Measurements from ENCODE around the gene DUSP28.
"Not testable (repeated sequence)": the region's sequence is repeated elsewhere in the genome, so short reads cannot be mapped to it uniquely, and the experiment has no call there.

The DUSP28 gene, protein sequence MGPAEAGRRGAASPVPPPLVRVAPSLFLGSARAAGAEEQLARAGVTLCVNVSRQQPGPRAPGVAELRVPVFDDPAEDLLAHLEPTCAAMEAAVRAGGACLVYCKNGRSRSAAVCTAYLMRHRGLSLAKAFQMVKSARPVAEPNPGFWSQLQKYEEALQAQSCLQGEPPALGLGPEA

DNA sequence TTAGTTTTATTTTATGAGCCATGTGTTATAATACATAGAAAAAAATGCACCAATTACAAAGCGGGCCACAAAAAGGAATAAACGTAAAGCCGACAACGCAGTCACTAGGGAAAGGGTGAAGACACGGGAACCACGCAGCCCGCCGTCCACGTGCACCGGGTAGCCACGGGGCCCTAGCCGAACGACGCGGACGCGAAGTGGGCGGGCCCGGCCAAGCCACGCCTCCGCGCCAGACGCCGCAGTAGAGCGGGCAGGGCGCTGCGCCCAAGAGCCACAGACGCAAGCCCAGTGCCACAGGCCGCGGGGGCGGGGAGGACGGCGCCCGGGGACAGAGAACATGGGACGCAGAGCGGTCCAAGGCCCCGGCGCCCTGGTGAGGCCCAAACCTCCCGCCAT, at the start of gene DUSP28:
Gene DUSP28, plus strand, starts transcription at position 274 of the 396 bp plus-strand sequence. CDS start 328 bp downstream, outside the sequence.
- peak; percentile 84 for DNase-seq

DNA sequence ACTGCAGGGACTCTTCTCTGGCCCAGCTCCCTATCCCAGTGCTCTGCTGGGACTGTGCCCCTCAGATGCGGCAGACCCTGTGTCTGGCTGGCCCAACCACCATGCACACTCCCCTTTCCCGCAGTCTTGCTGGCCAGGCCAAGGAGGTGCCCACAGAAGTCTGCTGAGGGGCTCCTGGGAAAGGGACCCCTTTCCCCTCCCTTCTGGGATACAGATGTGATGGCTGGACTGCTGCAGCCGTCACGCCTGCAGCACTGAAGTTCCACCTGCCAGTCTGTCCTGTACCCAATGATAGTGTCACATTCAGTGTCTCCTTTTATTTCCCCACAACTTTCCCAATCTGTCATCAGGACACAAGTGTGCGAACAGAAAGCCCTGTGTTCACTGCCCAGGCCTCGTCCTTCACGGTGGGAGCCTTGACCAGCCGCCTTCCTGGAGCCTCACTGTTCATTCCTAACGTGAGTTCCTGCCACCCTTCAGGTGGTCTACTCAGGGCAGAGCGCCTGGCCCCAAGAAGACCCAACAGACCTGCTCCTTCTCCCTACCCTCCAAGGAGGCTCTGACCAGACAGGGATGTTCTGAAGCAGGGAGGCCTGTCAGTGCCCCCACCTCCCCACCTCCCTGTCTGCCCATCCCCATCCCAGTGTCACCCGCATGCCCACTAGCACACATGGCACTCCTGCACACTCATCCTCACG, 49.5 kb upstream of the DUSP28 start:
- DNase-seq: no peak

DNA sequence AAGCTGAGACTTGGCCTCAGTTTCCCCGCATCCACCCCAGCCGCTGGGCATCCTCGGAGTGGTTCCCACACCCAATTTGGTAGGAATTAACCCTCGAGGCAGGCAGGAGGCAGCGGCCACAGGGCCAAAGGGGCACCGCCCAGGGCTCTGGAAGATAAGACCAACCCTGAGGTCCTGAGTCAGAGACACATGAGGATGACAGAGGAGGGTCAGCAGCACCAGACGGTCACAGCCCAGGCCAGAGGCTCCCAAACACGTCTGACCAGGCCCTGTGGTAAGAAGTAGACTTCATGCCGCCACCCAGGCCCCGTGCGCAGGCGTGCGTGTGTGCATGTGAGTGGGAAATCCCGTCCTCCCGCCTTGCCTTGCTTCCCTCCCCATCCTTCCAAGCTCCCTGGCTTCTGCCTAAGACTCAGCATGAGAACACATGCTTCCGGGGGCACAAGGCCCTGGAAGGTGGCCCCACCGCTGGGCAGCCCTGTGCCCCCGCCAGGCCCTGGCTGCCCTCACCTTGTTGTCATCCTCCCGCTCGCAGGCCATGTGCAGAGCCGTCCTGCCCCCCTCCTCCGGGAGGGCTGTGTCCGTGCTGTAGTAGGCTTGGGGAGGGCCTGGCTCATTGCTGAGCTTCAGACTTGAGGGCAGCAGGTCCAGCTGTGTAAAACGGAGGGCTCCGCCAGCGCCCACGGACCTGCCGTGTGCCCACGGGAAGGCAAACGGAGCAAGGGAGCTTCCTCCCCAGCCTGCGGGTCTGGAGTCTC, 48.6 kb upstream of the DUSP28 start:
- DNase-seq: no peak

DNA sequence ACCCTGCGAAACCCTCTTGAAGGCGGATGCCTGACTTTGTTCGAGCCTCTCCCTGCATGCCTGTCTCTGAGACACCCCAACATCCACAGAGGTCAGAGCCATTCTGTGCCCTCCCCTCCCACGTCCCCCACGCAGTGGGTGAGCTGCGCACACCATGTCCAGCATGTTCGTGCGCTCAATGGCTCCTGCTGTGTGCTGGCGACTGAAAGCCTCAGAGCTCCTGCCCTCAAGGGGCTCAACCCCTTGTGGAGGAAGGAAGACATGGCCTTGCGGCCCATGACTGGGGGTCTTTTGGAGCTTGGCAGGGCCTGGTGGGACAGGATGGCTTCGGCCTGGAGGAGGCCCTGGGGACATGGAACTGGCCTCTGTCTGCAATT, 48.1 kb upstream of the DUSP28 start:
- DNase-seq: no peak

DNA sequence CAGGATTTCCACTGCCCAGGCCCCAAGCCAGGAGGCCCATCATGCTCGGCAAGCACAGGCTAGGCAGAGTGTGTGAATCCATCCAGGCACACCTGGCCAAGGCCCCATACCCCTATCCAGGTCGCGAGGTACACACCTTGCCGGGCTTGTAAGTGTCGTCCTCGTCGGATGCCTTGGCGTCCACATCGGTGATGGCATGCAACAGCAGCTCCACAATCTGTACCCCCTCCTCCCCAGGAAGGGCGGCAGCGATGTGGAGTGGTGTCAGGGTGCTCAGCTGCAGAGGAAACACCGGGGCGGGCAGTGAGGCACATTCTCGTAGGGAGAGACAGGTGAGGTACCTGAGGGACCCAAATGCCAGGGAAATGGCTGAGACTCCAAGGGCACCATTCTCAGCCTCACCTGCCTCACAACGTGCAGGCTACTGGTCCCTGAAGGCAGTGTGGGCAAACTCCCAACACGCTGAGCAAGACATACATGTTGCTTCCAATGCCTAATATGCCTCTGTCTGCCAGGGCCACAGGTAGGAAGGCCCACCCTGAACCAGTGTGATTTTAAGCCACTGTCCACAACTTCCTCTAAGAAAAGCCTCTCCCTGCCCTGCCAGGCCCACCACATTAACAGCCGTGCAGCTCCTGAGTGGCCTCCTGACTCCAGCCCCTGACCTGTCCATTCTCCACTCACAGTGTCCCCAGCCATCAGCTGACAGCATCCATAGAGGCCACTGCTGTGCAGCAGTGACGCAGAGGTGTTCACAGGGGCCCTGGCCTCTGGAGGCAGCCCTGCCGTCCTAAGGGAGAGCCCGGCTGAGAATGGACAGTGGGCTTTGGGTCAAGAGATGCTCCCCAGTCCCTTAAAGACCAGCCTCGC, 47.3 kb upstream of the DUSP28 start:
- DNase-seq: no peak

DNA sequence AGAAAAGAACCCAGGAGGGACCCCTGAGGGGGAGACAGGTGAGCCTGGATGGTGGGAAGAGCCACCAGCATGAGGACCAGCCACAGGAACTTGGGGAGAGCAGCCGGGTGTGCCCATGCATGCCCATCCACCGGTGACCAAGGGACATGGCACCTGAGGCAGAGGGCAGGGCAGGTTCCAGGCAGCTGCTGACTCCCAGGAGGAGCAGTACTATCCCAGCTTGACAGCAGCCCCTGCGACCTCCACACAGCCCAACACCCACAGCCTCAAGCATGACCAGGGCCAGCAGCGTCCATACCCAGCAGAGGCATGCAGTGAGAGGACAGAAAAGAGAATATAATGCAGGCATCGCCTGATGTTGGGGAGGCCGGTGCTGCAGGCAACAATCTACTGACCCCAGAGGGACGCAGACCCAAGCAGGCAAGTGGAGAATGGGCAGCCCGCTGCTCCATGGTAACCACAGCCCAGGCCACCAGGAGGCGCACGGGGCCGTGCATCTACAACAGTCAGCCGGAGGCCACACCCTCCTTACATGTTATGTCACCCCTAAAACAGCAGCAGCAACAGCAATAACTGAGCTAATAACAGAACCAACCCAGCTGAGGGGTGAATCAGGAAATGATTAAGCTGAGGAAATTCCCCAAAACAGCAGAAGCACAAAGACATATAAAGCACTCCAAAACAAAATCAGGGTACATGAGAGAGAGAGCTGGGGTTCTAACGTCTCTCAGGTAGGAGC, 46.4 kb upstream of the DUSP28 start:
- DNase-seq: peak; percentile 66

DNA sequence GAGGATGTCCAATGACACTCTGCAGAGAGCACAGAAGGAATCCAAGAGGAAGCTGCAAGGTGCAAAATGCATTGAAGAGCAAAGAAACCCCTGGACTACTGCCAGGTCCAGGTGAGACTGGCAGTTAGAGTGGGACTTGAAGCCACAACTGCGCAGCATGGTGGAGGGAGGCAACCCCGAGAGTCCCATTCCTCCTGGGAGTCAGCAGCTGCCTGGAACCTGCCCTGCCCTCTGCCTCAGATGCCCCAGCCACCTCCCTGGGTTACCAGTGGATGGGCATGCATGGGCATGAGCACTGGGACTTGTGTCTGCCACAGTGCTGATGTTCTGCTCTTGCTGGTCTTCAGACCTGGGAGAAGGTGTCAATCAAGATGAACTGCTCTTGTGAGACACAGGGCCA, 45.5 kb upstream of the DUSP28 start:
- DNase-seq: no peak

DNA sequence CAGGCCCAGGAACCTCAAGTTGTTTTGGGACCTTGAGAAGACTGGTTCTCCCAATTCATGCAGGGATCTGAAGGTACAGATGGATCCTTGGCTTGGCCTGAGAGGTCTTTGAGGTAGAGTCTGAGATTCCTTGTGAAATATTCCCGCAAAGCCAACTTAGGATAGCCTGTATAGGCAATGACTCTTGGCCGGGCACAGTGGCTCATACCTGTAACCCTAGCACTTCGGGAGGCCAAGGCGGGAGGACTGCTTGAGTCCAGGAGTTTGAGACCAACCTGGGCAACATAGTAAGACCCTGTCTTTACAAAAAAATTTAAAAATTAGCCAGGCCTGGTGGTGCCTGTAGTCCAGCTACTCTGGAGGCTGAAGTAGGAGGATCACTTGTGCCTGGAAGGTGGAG, 42.8 kb upstream of the DUSP28 start:
- DNase-seq: no peak

DNA sequence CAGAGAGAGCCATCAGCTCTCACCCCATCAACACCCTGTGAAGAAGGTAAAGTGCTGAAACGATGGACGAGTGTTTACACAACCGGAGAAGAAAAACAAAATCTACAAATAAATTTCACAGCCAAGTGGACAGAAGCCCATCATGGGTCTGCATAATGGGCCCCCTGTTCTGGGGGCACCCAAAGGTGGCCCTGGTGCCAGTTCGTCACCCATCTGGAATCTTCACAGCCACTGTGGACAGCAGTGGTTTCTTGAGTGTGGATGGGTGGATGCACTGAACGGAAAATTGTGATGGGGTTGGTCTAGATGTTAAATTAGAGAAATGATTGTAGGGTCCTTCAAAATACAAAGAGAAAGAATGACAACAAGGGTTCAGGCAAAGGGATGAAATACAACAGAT, 41.2 kb upstream of the DUSP28 start:
- no peak for DNase-seq

DNA sequence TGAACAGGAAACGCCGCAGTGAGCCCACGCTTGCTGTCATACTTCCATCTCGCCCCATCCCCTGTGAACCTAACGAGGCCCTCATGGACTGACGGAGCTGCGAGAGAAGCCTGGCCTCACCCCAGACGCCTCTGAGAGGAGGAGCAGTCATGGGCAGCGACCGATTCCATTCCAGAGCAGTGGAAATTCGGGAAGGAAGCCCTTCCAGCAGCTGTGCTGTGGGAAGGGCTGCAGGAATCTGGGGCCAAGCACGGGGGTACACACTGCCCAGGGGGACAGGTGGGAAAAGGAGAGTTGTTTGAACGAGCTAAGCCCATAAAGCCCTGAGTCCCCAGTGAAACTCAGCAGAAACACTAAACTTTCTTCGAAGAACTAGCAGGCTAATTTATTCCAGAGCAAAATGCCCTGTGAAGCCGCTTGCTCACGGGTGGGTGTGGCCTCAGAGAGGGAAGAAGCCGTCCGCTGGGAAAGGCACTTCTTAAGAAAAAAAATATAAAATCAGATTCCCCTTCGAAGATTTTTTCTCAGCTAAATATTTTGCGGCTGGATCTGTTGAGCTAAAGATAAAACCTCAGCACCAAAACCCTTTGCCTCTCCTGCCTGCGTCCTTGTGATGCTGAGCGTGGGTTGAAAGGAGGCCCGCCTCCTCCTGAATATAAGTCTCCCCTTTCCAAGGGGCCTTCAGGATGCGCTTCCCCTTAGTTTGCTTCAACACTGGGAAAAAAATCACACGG, 40.6 kb upstream of the DUSP28 start:
- no peak for DNase-seq

DNA sequence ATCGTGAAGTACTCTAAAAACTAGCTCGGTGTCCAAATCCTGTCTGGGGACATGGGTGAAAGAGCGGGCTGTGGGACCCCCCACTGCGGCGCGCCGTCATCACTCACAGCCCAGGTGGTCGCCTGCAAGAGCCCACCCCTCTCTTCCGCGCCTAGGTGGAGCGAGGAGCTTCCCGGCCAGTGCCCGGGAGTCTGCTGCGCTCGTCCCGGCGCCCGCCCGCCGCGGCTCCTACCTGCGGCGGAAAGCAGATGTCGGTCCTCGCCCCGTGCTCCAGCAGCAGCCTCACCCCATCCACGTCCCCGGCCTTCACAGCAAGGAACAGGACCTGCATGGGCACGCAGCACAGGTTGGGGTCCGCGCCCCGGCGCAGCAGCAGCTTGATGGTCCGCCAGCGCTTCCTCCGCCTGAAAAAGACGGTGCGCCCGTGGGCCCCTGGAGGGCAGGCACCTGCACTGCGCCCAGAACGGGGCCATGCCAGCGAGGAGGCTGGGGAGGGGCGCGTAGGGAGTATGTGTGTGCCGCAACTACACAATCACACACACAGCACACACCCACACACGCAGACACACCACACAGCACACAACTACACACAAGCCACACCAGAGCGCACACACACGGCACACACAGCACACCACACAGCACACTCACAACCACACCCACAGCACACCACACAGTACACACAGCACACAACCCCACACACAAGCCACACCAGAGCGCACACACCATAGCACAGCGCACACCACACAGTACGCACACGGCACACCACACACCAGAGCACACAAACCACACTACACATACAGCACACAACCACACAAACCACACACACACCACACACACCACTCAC, 39.8 kb upstream of the DUSP28 start:
- DNase-seq: no peak

DNA sequence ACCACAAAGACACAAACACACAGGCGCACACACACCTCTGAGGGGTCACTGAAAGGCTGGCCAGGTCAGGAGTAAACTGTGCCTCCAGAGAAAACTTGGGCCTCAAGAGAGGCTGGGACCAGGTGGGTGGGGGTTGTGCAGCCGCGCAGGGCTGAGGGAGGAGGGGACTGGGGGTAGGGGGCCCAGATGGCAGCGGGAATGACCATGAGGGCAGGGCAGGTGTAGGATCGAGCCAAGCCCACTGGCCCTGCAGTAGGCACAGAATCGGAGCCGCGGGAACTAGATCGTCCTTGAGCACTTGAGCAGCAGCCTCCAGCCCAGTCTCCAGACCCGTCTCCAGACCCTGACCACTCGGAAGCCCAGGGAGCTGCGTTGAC, 39.2 kb upstream of the DUSP28 start:
- no peak for DNase-seq

DNA sequence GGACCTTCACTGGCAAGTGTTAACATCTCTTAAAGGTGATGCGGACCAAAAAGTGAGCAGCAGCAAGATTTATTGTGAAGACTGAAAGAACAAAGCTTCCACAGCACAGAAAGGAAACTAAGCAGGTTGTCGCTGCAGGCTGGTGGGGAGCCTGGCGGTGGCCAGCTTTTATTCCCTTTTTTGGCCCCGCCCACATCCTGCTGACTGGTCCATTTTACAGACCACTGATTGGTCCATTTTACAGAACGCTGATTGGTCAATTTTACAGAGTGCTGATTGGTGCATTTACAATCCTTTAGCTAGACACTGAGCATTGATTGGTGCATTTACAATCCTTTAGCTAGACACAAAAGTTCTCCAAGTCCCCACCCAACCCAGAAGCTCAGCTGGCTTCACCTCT, 38.3 kb upstream of the DUSP28 start:
- DNase-seq: not testable (repeated sequence)

DNA sequence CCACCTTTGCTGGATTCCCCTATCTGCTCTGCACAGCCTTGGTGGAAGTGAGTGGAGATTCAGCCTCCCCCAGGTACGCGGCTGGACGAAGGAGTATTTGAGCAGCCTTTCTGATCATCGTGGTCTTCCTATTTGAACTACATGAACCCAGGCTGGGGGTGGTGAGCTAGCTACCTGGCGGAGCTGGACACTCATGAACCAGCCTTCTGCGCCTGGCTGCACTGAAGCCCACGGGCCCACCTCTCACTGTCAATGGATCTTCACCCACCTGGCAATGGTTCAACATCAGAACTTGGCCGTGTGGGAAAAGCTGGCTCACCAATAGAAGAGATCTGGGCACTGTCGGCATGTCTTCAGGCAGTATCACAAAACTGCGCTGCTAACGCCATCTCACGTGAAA, 37.8 kb upstream of the DUSP28 start:
- DNase-seq: no peak

DNA sequence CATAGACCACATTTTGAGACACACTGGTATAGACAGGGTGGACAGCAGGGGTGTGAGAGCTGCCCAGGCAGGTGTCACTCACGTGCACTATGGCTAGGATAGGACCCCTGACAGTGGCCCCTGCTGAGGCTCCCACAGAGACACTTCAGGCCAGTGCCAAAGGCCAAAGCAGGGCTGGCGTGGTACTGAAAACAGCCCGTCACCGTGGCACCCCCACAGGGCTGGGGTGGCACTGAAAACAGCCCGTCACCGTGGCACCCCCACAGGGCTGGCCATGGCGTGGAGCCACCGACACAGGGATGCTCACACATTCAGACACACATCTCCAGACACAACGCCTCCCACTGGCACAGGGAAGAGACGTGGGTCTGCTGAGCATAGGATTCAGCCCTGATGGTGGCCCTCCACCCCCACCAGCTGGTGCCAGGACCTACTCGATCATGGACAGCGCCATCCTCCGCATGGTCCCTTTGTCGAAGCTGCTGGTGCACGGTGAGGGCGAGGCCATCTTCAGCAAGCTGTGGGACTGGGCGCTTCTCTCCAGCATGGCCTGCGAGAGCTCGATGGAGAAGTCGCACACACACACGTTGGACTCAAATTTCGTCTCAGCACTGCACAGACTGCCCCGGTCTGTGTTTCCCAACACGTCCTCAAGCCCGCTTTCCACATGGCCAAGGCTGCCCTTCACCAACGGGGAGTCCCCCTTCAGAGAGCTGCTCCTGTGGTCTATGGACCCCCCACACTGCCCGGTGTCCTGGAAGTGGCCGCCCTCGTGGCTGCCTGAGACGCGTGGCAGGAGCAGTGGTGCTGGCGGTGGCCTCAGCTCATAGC, 36.5 kb upstream of the DUSP28 start:
- DNase-seq: no peak

DNA sequence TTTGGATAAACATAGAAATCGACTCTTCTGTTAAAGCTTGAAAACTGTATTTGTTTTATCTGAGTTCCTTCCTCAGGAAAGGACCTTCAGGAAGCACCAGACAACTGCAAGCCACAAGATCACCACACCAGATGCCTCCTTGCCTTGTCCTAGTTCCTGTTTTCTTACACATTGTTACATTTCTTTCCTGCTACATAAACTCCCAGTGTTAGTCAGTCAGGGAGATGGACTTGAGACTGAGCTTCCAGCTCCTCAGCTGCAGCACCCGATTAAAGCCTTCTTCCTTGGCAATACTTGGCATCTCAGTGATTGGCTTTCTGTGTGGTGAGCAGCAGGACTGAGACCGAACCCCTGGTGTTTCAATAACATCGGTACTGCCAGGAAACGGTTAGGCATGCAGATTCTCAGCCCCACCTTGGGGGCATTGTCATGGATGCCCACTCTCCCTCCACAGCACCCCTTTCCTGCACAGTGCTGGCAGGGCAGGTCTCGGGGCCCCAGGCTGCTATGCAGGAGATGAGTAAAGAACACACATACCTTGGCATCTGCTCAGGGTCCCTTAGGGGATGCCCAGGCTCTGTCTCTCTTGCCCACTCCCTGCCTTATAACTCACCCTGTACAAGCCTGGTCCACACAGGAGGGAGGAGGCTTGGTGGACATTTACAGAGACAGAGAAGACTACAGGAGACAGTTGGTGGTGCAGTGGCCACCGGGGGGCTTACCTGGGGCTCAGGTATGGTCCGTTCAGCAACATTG, 35.0 kb upstream of the DUSP28 start:
- DNase-seq: peak; percentile 76

DNA sequence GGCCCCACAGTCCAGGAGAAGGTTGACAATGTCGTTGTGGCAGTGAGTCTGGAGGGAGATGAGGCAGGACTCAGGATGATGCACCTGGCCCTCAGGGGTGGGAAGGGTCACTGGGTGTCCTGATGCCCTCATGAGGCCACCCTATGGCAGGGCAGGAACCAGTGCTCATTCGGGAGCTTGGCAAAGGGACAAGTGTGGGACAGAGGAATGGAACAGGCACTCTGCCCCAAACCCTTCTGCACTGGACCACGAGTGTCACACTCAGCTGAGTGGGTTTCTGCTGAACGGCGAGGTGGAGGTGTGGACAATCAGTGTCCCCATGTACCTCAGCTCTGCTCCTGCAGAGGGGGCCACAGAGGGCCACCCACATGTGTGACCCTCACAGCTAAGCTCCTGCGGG, 34.4 kb upstream of the DUSP28 start:
- DNase-seq: no peak

DNA sequence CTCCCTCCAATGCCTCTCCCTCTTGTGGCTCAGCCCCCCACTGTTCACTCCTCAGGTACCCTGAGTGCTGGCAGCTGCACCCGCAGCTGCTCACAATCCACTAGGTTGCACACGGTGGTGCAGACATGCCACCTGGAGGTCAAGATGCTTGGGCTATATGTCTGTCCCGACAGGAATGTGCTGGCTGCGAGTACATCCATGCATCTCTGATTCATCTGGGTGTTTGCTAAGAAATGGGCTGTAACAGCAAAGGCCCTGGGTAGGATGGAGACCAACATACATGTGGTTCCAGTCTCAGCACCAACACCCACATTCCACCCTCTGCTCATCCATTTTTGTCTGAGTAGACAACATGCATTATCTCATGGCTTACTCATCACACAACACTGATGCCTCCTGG, 33.6 kb upstream of the DUSP28 start:
- no peak for DNase-seq

DNA sequence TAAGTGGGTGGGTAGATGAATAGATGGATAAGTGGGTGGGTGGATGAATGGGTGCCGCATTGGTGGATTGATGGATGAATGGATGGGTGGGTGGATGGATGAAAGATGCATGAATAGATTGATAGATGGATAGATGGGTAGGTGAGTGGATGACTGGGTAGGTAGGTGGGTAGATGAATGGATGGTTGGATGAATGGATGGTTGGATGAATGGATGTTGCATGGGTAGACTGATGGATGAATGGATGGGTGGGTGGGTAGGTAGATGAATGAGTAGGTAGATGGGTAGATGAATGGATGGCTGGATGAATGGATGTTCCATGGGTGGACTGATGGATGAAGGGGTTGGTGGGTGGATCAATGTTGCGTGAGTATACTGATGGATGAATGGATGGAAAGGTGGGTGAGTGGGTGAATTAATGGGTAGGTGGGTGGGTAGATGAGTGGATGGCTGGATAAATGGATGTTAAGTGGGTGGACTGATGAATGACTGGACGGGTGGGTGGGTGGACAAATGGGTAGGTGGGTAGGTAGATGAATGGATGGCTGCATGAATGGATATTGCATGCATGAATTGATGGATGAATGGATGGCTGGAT, 32.9 kb upstream of the DUSP28 start:
- no peak for DNase-seq

Measured in MV-4-11 (cell line).